GM23338 (cell line): ENCODE data around the gene TMEM255B. TPM values are rescaled to one million over a fixed set of nuclear protein-coding genes. Genes with fewer than 3 reads are reported as not detected.
"Not testable (repeated sequence)": the region's sequence is repeated elsewhere in the genome, so short reads cannot be mapped to it uniquely, and the experiment has no call there.

ENCODE experiments used
- ATAC-seq: fragments of 200-7000 bp; cut with Tn5 transposase; 3 replicates; pipeline ENCODE4 v1.9.1; 2020
- DNase-seq: peaks from one replicate; pipeline ENCODE4 v3.0.0-alpha.2; 2015; ENCODE audit warnings: low spot score
- H2AFZ ChIP-seq: fragments of 200-600 bp; sonication (generic); 2 replicates; pipeline ENCODE4 v1.8.0; 2016; ENCODE audit warnings: antibody characterized with exemption, mild to moderate bottlenecking, moderate library complexity
- H3F3A ChIP-seq: fragments of 200-600 bp; sonication (generic); replicated peaks from 2 replicates; pipeline ENCODE4 v1.8.0; 2017; ENCODE audit warnings: antibody characterized with exemption, mixed run types, low read depth
- H3K27ac ChIP-seq: fragments of 200-600 bp; sonication (generic); 2 replicates; pipeline ENCODE4 v1.6.1; 2016; ENCODE audit warnings: low read depth
- H3K27me3 ChIP-seq: fragments of 200-600 bp; sonication (generic); 2 replicates; pipeline ENCODE4 v1.8.0; 2016; ENCODE audit warnings: mild to moderate bottlenecking, mixed run types, moderate library complexity; ENCODE audit not compliant: insufficient read depth
- H3K36me3 ChIP-seq: fragments of 200-600 bp; sonication (generic); 2 replicates; pipeline ENCODE4 v1.8.0; 2016; ENCODE audit warnings: mild to moderate bottlenecking; ENCODE audit not compliant: insufficient read depth
- H3K4me1 ChIP-seq: fragments of 200-600 bp; sonication (generic); 2 replicates; pipeline ENCODE4 v1.8.0; 2016; ENCODE audit warnings: mild to moderate bottlenecking, moderate library complexity; ENCODE audit not compliant: insufficient read depth
- H3K4me2 ChIP-seq: fragments of 200-600 bp; sonication (generic); 2 replicates; pipeline ENCODE4 v1.7.1; 2017; ENCODE audit warnings: mixed run types
- H3K4me3 ChIP-seq: fragments of 200-600 bp; sonication (generic); 2 replicates; pipeline ENCODE4 v1.6.1; 2016; ENCODE audit warnings: mixed run types
- H3K79me2 ChIP-seq: fragments of 200-600 bp; sonication (generic); replicated peaks from 2 replicates; pipeline ENCODE4 v1.8.0; 2017; ENCODE audit warnings: mild to moderate bottlenecking; ENCODE audit not compliant: insufficient read depth
- H3K9me2 ChIP-seq: fragments of 200-600 bp; sonication (generic); 2 replicates; pipeline ENCODE4 v1.8.0; 2017; ENCODE audit not compliant: insufficient read depth
- H4K20me1 ChIP-seq: fragments of 200-600 bp; sonication (generic); replicated peaks from 2 replicates; pipeline ENCODE4 v1.8.0; 2017; ENCODE audit warnings: mild to moderate bottlenecking; ENCODE audit not compliant: insufficient read depth
- H3K27ac Mint-ChIP-seq: 2 replicates; pipeline ENCODE4 v1.8.0; 2020; ENCODE audit warnings: inconsistent platforms, mild to moderate bottlenecking, moderate library complexity, mixed read lengths
- H3K27me3 Mint-ChIP-seq: 3 replicates; pipeline ENCODE4 v1.8.0; 2022; ENCODE audit warnings: low read depth, mild to moderate bottlenecking, moderate library complexity, mixed read lengths, inconsistent platforms; ENCODE audit not compliant: insufficient read depth, poor library complexity
- H3K36me3 Mint-ChIP-seq: 3 replicates; pipeline ENCODE4 v1.8.0; 2021; ENCODE audit warnings: low read depth, mild to moderate bottlenecking, inconsistent platforms, moderate library complexity, mixed read lengths
- H3K4me1 Mint-ChIP-seq: 3 replicates; pipeline ENCODE4 v1.8.0; 2020; ENCODE audit warnings: mild to moderate bottlenecking, inconsistent platforms, mixed read lengths
- H3K4me3 Mint-ChIP-seq: 3 replicates; pipeline ENCODE4 v1.8.0; 2021; ENCODE audit warnings: moderate library complexity, mild to moderate bottlenecking, inconsistent platforms, mixed read lengths
- H3K9me3 Mint-ChIP-seq: 3 replicates; pipeline ENCODE4 v1.8.0; 2020; ENCODE audit warnings: moderate library complexity, mild to moderate bottlenecking, inconsistent platforms, mixed read lengths
- EZH2 ChIP-seq: fragments of 200-600 bp; sonication (generic); IDR thresholded peaks from one replicate; pipeline ENCODE4 v1.8.0; 2017; ENCODE audit warnings: antibody characterized with exemption, mild to moderate bottlenecking, low read depth; ENCODE audit not compliant: unreplicated experiment
- EZH2phosphoT487 ChIP-seq: fragments of 200-600 bp; sonication (generic); IDR thresholded peaks from one replicate; pipeline ENCODE4 v1.8.1; 2018; ENCODE audit warnings: antibody characterized with exemption; ENCODE audit not compliant: unreplicated experiment
- JUNB ChIP-seq: IDR thresholded peaks from one replicate; pipeline ENCODE4 v1.6.1; 2016; ENCODE audit warnings: antibody characterized with exemption; ENCODE audit not compliant: unreplicated experiment
- POLR2AphosphoS5 ChIP-seq: IDR thresholded peaks from 2 replicates; pipeline ENCODE4 v1.6.1; 2016; ENCODE audit warnings: antibody characterized with exemption, low read depth
- ZNF114 ChIP-seq: fragments of 250-450 bp; sonication (Bioruptor Pico); IDR thresholded peaks from 2 replicates; pipeline ENCODE4 v1.5.0; 2020; ENCODE audit warnings: mild to moderate bottlenecking, moderate library complexity
- ZNF331 ChIP-seq: fragments of 250-450 bp; sonication (Bioruptor Pico); IDR thresholded peaks from 2 replicates; pipeline ENCODE4 v1.5.0; 2020; ENCODE audit warnings: low read depth, mild to moderate bottlenecking, moderate library complexity
- polyA plus RNA-seq: library from polyadenylated mRNA; unstranded; fragments of >200 nt; fragmentation: Nextera tagmentation; extraction: Ambion mirVana; gene quantifications from 2 replicates; pipeline ENCODE4 v1.2.1, GENCODE V29; 2016
- total RNA-seq: library from RNA; depleted of rRNA; stranded (reverse); fragments of >200 nt; shearing (Covaris generic); gene quantifications from 2 replicates; pipeline ENCODE4 v1.2.3, GENCODE V29; 2014
- TF ChIP-seq, protein P1 (sequence below), 2 experiments: fragments of 200-600 bp in 1 of 2; sonication (generic) in 1 of 2; conservative IDR thresholded peaks; 2 replicates each; pipeline versions ENCODE4 v1.5.1 to v1.6.1; 2016 to 2017; ENCODE audit warnings: antibody characterized with exemption in 2 of 2, low read depth in 2 of 2, mild to moderate bottlenecking in 2 of 2, moderate library complexity in 1 of 2
- TF ChIP-seq, protein P2 (sequence below): fragments of 250-450 bp; sonication (Bioruptor Pico); IDR thresholded peaks from 2 replicates; pipeline ENCODE4 v1.5.0; 2020; ENCODE audit warnings: mild to moderate bottlenecking, moderate library complexity

The TMEM255B gene
- total and polyA plus RNA-seq, 2 experiments from 2014 or later = 0.69 to 4.4 TPM

DNA sequence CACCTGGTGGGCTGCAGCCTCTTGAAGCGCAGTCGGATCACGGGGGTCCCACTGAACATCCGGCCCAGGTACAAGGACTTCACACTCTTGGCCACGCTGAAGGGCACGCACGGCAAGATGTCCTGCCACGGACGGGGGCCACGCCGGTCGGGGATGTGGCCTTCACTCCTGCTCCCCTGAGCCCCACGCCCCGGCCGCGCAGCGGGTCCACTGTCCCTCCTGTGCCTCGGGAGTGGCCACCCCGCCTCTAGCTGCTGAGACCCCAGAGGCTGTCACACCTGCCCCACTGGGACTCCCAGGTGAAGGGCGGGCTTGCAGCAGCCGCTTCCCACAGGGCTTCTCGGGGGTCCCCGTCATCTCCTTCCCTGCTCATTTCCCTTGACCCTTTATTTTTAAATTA, 73.6 kb downstream of the TMEM255B start:
- peaks cover 25% of the 10 kb centered on the region for H3K36me3 Mint-ChIP-seq
- H3K9me3 Mint-ChIP-seq = peaks cover 2% of the 10 kb centered on the region; the same call in 2 of the 3 replicates
- no peak overlapping the region for H3K4me3 Mint-ChIP-seq
- H3K4me3 ChIP-seq = no peak overlapping the region
- H3K27ac Mint-ChIP-seq = no peak overlapping the region
- no peak overlapping the region for H3K27ac ChIP-seq
- no peaks in the 10 kb centered on the region for H4K20me1 ChIP-seq
- no peaks in the 10 kb centered on the region for H3K4me1 ChIP-seq
- TF ChIP-seq EZH2 = no peak
- TF ChIP-seq JUNB = no peak
- no peak for TF ChIP-seq ZNF331 (CRISPR knock-in tag)
- TF ChIP-seq, protein P1, sequence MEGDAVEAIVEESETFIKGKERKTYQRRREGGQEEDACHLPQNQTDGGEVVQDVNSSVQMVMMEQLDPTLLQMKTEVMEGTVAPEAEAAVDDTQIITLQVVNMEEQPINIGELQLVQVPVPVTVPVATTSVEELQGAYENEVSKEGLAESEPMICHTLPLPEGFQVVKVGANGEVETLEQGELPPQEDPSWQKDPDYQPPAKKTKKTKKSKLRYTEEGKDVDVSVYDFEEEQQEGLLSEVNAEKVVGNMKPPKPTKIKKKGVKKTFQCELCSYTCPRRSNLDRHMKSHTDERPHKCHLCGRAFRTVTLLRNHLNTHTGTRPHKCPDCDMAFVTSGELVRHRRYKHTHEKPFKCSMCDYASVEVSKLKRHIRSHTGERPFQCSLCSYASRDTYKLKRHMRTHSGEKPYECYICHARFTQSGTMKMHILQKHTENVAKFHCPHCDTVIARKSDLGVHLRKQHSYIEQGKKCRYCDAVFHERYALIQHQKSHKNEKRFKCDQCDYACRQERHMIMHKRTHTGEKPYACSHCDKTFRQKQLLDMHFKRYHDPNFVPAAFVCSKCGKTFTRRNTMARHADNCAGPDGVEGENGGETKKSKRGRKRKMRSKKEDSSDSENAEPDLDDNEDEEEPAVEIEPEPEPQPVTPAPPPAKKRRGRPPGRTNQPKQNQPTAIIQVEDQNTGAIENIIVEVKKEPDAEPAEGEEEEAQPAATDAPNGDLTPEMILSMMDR (conservative IDR thresholded peaks at IDR 0.05; ENCODE audit: low read depth in 2 of 2) = no peak
- no peak for TF ChIP-seq ZNF114
- no peaks in the 10 kb centered on the region for H3K36me3 ChIP-seq
- H3K4me2 ChIP-seq = no peak overlapping the region
- no peaks in the 10 kb centered on the region for H3K79me2 ChIP-seq
- no peak overlapping the region for H2AFZ ChIP-seq
- H3K4me1 Mint-ChIP-seq = peaks cover 8% of the 10 kb centered on the region; the same call in 2 of the 3 replicates
- peaks cover 3% of the 10 kb centered on the region for H3K27me3 Mint-ChIP-seq
- no peaks in the 10 kb centered on the region for H3K9me2 ChIP-seq
- no peak for ATAC-seq
- DNase-seq = no peak
- no peaks in the 10 kb centered on the region for H3K27me3 ChIP-seq
- no peaks in the 10 kb centered on the region for H3F3A ChIP-seq

DNA sequence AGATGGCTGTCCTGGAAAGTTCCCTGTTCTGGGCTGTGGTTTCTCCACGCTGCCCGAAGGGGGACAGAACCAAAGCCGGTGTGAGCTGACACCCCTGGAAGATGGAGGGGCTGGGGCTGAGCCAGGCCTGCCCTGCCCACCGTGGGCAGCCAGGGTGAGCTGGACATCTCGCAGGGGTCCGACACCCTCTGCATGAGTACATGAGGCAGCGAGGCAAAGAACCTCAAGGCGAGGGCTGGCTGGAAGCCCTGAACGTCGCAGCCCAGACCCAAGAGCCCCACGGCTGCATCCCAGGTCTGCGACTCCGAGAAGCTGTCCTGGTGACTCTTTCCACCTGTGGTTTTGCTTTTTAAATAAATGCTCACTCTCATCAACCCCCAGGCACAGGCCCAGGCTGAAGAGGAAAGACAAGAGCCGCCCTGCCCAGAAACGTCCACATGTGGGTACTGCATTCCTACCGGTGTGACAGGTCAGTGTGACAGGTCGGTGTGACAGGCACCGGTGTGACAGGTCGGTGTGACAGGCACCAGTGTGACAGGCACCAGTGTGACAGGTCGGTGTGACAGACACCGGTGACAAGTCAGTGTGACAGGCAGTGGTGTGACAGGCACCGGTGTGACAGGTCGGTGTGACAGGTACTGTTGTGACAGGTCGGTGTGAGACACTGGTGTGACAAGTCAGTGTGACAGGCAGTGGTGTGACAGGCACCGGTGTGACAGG, 74.2 kb downstream of the TMEM255B start:
- H3K4me1 ChIP-seq = no peaks in the 10 kb centered on the region
- Mint-ChIP-seq H3K4me3 (no peak overlapping the region), H3K27me3 (peaks cover 4% of the 10 kb centered on the region), H3K27ac (no peak overlapping the region), H3K36me3 (peaks cover 21% of the 10 kb centered on the region), H3K9me3 (peaks cover 2% of the 10 kb centered on the region; the same call in 2 of the 3 replicates), H3K4me1 (peaks cover 13% of the 10 kb centered on the region)
- H3K79me2 ChIP-seq = no peaks in the 10 kb centered on the region
- H2AFZ ChIP-seq = no peak overlapping the region
- H3K27ac ChIP-seq = no peak overlapping the region
- no peaks in the 10 kb centered on the region for H3K9me2 ChIP-seq
- no peak overlapping the region for H3K4me2 ChIP-seq
- ATAC-seq (no peak), DNase-seq (no peak)
- TF ChIP-seq, protein P2, sequence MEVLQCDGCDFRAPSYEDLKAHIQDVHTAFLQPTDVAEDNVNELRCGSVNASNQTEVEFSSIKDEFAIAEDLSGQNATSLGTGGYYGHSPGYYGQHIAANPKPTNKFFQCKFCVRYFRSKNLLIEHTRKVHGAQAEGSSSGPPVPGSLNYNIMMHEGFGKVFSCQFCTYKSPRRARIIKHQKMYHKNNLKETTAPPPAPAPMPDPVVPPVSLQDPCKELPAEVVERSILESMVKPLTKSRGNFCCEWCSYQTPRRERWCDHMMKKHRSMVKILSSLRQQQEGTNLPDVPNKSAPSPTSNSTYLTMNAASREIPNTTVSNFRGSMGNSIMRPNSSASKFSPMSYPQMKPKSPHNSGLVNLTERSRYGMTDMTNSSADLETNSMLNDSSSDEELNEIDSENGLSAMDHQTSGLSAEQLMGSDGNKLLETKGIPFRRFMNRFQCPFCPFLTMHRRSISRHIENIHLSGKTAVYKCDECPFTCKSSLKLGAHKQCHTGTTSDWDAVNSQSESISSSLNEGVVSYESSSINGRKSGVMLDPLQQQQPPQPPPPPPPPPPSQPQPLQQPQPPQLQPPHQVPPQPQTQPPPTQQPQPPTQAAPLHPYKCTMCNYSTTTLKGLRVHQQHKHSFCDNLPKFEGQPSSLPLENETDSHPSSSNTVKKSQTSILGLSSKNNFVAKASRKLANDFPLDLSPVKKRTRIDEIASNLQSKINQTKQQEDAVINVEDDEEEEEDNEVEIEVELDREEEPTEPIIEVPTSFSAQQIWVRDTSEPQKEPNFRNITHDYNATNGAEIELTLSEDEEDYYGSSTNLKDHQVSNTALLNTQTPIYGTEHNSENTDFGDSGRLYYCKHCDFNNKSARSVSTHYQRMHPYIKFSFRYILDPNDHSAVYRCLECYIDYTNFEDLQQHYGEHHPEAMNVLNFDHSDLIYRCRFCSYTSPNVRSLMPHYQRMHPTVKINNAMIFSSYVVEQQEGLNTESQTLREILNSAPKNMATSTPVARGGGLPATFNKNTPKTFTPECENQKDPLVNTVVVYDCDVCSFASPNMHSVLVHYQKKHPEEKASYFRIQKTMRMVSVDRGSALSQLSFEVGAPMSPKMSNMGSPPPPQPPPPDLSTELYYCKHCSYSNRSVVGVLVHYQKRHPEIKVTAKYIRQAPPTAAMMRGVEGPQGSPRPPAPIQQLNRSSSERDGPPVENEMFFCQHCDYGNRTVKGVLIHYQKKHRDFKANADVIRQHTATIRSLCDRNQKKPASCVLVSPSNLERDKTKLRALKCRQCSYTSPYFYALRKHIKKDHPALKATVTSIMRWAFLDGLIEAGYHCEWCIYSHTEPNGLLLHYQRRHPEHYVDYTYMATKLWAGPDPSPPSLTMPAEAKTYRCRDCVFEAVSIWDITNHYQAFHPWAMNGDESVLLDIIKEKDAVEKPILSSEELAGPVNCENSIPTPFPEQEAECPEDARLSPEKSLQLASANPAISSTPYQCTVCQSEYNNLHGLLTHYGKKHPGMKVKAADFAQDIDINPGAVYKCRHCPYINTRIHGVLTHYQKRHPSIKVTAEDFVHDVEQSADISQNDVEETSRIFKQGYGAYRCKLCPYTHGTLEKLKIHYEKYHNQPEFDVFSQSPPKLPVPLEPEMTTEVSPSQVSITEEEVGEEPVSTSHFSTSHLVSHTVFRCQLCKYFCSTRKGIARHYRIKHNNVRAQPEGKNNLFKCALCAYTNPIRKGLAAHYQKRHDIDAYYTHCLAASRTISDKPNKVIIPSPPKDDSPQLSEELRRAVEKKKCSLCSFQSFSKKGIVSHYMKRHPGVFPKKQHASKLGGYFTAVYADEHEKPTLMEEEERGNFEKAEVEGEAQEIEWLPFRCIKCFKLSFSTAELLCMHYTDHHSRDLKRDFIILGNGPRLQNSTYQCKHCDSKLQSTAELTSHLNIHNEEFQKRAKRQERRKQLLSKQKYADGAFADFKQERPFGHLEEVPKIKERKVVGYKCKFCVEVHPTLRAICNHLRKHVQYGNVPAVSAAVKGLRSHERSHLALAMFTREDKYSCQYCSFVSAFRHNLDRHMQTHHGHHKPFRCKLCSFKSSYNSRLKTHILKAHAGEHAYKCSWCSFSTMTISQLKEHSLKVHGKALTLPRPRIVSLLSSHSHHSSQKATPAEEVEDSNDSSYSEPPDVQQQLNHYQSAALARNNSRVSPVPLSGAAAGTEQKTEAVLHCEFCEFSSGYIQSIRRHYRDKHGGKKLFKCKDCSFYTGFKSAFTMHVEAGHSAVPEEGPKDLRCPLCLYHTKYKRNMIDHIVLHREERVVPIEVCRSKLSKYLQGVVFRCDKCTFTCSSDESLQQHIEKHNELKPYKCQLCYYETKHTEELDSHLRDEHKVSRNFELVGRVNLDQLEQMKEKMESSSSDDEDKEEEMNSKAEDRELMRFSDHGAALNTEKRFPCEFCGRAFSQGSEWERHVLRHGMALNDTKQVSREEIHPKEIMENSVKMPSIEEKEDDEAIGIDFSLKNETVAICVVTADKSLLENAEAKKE (CRISPR knock-in tag) = no peak
- TF ChIP-seq POLR2AphosphoS5 = no peak
- TF ChIP-seq EZH2phosphoT487 = no peak
- H3K36me3 ChIP-seq = no peaks in the 10 kb centered on the region
- no peak overlapping the region for H3K4me3 ChIP-seq
- no peaks in the 10 kb centered on the region for H3F3A ChIP-seq
- no peaks in the 10 kb centered on the region for H4K20me1 ChIP-seq
- H3K27me3 ChIP-seq = no peaks in the 10 kb centered on the region

DNA sequence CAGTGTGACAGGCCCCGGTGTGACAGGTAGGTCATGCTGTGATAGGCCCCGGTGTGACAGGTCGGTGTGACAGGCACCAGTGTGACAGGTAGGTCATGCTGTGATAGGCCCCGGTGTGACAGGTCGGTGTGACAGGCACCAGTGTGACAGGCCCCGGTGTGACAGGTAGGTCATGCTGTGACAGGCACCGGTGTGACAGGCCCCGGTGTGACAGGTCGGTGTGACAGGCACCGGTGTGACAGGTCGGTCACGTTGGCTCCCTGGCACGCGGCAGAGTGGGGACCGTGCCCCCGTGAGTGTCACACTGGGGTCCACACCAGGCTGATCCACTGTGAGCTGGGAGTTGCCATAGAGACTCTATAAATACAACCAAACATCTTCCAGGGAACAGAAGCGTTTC, 75.0 kb downstream of the TMEM255B start:
- not testable (repeated sequence) for H3K79me2 ChIP-seq, H3K4me3 Mint-ChIP-seq, H3K4me3 ChIP-seq, H3K9me2 ChIP-seq, H3K9me3 Mint-ChIP-seq, DNase-seq, ATAC-seq, H4K20me1 ChIP-seq, H3K27me3 ChIP-seq, H3K27ac ChIP-seq, H3F3A ChIP-seq, H3K27me3 Mint-ChIP-seq, H3K4me2 ChIP-seq, H3K36me3 ChIP-seq, H3K4me1 ChIP-seq, H2AFZ ChIP-seq, H3K27ac Mint-ChIP-seq
- H3K36me3 Mint-ChIP-seq = peaks cover 18% of the 10 kb centered on the region
- H3K4me1 Mint-ChIP-seq = peaks cover 13% of the 10 kb centered on the region
